SIG-M5 (cell line): Measurements from ENCODE around the gene STK17B.

ENCODE experiments used
- DNase-seq: peaks from one replicate; lab custom pipeline; 2025; lab: John Stamatoyannopoulos, UW

The STK17B gene

GRCh38 chr2:196183528-196184231, 12.3 kb upstream of the STK17B start:
- DNase-seq: no peak

GRCh38 chr2:196183172-196183473, 11.7 kb upstream of the STK17B start:
- DNase-seq: no peak

- no peak for DNase-seq
Measured at GRCh38 chr2:196182439-196183171, 11.2 kb upstream of the STK17B start.

GRCh38 chr2:196181484-196181883, 10.1 kb upstream of the STK17B start:
- DNase-seq: no peak

- DNase-seq: no peak
Measured at GRCh38 chr2:196177124-196177523, 5.7 kb upstream of the STK17B start.

- DNase-seq: no peak
Measured at GRCh38 chr2:196176142-196176738, 4.9 kb upstream of the STK17B start.

GRCh38 chr2:196174404-196174803, 3.0 kb upstream of the STK17B start:
- no peak for DNase-seq

GRCh38 chr2:196173505-196173904, 2.1 kb upstream of the STK17B start:
- no peak for DNase-seq

GRCh38 chr2:196172951-196173350, 1.6 kb upstream of the STK17B start:
- DNase-seq: no peak

GRCh38 chr2:196171946-196172345, 568 bp upstream of the STK17B start:
- DNase-seq: no peak

GRCh38 chr2:196170606-196171247, 651 bp downstream of the STK17B start:
- DNase-seq: no peak

- no peak for DNase-seq
Measured at GRCh38 chr2:196170213-196170605, 1.2 kb downstream of the STK17B start.

GRCh38 chr2:196169516-196169915, 1.9 kb downstream of the STK17B start:
- no peak for DNase-seq

- DNase-seq: no peak
Measured at GRCh38 chr2:196168181-196168580, 3.2 kb downstream of the STK17B start.

GRCh38 chr2:196167666-196168065, 3.7 kb downstream of the STK17B start:
- no peak for DNase-seq

GRCh38 chr2:196166876-196167275, 4.5 kb downstream of the STK17B start:
- no peak for DNase-seq

GRCh38 chr2:196165016-196165415, 6.4 kb downstream of the STK17B start:
- no peak for DNase-seq

GRCh38 chr2:196163285-196163684, 8.1 kb downstream of the STK17B start:
- DNase-seq: no peak

GRCh38 chr2:196162586-196163175, 8.7 kb downstream of the STK17B start:
- DNase-seq: no peak

GRCh38 chr2:196160946-196161345, 10.4 kb downstream of the STK17B start:
- no peak for DNase-seq

- DNase-seq: peak; percentile 95
Measured at GRCh38 chr2:196160101-196160500, 11.3 kb downstream of the STK17B start.

GRCh38 chr2:196159221-196159892, 12.0 kb downstream of the STK17B start:
- DNase-seq: no peak
